Right lobe of liver (tissue), 6 donors: Measurements from ENCODE around the gene ENTR1. TPM values are rescaled to one million over a fixed set of nuclear protein-coding genes. Genes with fewer than 3 reads are reported as not detected.

Experiments
- ATAC-seq, 4 donors: fragments of 200-7000 bp; cut with Tn5 transposase; one replicate each; pipeline ENCODE4 v1.9.1; 2020; ENCODE audit warnings: mild to moderate bottlenecking in 4 of 4, moderate library complexity in 4 of 4
- DNase-seq, 3 donors: peaks; one replicate each; pipeline ENCODE4 v3.0.0-alpha.2; 2020
- H3K27ac ChIP-seq, 3 donors: fragments of 200-600 bp; one replicate each; pipeline ENCODE4 v1.8.0; 2022
- H3K27me3 ChIP-seq, 2 donors: fragments of 200-600 bp; one replicate each; pipeline ENCODE4 v1.8.0; 2022
- H3K36me3 ChIP-seq, 4 donors: fragments of 200-600 bp; sonication (generic) in 1 of 4; one replicate each; pipeline versions ENCODE4 v1.5.1 to v1.8.0; 2017 to 2022; ENCODE audit warnings: control low read depth in 1 of 4
- H3K4me1 ChIP-seq, 4 donors: fragments of 200-600 bp; sonication (generic) in 1 of 4; one replicate each; pipeline versions ENCODE4 v1.5.1 to v1.8.0; 2017 to 2022; ENCODE audit warnings: control low read depth in 1 of 4
- H3K4me3 ChIP-seq, 3 donors: fragments of 200-600 bp; one replicate each; pipeline ENCODE4 v1.8.0; 2022
- H3K9me3 ChIP-seq, 4 donors: fragments of 200-600 bp; sonication (generic) in 1 of 4; one replicate each; pipeline versions ENCODE4 v1.5.1 to v1.8.0; 2017 to 2022; ENCODE audit warnings: control low read depth in 1 of 4
- POLR2A ChIP-seq: fragments of 450-650 bp; IDR thresholded peaks from one replicate; pipeline ENCODE4 v1.6.1; 2017; ENCODE audit warnings: antibody characterized with exemption, mild to moderate bottlenecking
- WGBS: methylation state at CpG from one replicate; pipeline ENCODE4 v1.1.6; 2018; ENCODE audit warnings: low coverage, low lambda C conversion rate; ENCODE audit not compliant: insufficient coverage; ENCODE audit errors: missing lambda C conversion rate; 5-methylcytosine and 5-hydroxymethylcytosine counted together
- intact Hi-C, 2 donors: fragments of 100-400 bp; cut with DNase I; formaldehyde crosslinking; loops; one replicate each; pipeline versions ENCODE4 v1.11.2 to v1.14.1; 2022
- total RNA-seq, 6 experiments: library from RNA; depleted of rRNA in 2 of 6; stranded (reverse); fragments of >200 nt in 2 of 6; fragmentation: NEBNext Ultra II Directional in 3 of 6; extraction: Animal tissue kit (Norgen Biotek cat#: 25700) in 3 of 6; gene quantifications; one replicate each; pipeline versions ENCODE4 v1.1.0 to v1.2.4, GENCODE V29; 2016 to 2023
- TF ChIP-seq, protein P1 (sequence below), 4 donors: fragments of 200-600 bp in 3 of 4; fragments of 450-650 bp in 1 of 4; IDR thresholded peaks; one replicate each; pipeline versions ENCODE4 v1.5.1 to v1.8.0; 2016 to 2022; ENCODE audit warnings: antibody characterized with exemption in 4 of 4, mild to moderate bottlenecking in 2 of 4
- donor health status: DM: no; HTN: yes; CAD: no.
- donor health status: DM: no; HTN: no; CAD: no.
- donor health status: DM: no; HTN: no; CAD: no.
- donor health status: DM: no; HTN: yes; CAD: no.
- donor health status: DM: no; HTN: yes; CAD: no.

The ENTR1 gene
- total RNA-seq, 6 experiments from 2014 or later = 27.9 to 53.5 (median 35.4) TPM

- no peak for TF ChIP-seq POLR2A
- TF ChIP-seq, protein P1, sequence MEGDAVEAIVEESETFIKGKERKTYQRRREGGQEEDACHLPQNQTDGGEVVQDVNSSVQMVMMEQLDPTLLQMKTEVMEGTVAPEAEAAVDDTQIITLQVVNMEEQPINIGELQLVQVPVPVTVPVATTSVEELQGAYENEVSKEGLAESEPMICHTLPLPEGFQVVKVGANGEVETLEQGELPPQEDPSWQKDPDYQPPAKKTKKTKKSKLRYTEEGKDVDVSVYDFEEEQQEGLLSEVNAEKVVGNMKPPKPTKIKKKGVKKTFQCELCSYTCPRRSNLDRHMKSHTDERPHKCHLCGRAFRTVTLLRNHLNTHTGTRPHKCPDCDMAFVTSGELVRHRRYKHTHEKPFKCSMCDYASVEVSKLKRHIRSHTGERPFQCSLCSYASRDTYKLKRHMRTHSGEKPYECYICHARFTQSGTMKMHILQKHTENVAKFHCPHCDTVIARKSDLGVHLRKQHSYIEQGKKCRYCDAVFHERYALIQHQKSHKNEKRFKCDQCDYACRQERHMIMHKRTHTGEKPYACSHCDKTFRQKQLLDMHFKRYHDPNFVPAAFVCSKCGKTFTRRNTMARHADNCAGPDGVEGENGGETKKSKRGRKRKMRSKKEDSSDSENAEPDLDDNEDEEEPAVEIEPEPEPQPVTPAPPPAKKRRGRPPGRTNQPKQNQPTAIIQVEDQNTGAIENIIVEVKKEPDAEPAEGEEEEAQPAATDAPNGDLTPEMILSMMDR (IDR thresholded peaks at IDR 0.05) = no peak
- intact Hi-C loops = no loop called here
- no peaks in the 10 kb centered on the region for H3K9me3 ChIP-seq
- no peaks in the 10 kb centered on the region for H3K27me3 ChIP-seq
- peaks cover 33 to 93% (median 66%) of the 10 kb centered on the region in 4 donors for H3K36me3 ChIP-seq
- peak in 2 of 4 donors; percentile 14 to 23 for ATAC-seq
- H3K27ac ChIP-seq = no peak overlapping the region
- no peak for DNase-seq
- no peak overlapping the region for H3K4me3 ChIP-seq
- H3K4me1 ChIP-seq = no peaks in the 10 kb centered on the region
- 91% methylated on average over 21 of the region's 43 CpGs for WGBS
Observed at GRCh38 chr9:136455043-136456002, 44.9 kb upstream of the ENTR1 start.

DNA sequence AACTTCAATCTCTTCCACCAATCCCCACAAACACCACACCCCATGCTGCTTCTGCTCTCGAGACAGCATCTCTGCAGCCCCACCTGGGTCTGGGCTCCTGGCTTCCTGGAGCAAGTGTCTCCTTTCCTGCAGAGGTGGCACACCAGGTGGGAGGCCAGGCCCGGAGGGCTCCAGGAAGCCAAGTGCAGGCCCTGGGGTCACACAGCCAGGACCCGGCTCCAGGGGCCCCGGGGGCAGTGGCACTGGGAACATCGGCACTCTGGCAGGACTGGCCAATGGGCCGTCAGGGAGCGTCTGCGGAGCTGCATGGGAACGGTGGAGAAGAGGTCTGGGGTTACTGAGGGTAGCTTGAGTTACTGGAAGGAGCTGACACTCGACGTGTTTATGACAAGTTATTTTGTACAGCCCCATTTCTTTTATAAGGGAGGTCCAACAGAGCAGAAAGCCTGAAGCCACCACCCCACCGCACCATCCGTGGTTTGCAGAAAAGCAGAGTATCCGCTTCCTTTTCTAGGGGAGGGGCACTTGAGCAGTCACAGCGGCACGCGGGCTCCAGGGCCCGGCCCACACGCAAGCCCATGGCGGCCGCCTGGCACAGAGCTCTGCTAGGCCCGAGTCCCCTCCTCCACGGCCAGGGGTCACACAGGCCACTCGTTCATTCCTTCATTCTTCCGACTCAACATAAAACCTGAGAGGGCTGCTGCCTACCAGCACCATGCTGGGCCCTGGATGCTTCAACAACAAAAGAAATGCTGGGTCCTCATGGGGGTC, 43.8 kb upstream of the ENTR1 start:
- no peak for TF ChIP-seq POLR2A
- TF ChIP-seq, protein P1 (IDR thresholded peaks at IDR 0.05) = no peak
- intact Hi-C loops = no loop called here
- no peak overlapping the region for H3K4me3 ChIP-seq
- peaks cover 29 to 94% (median 65%) of the 10 kb centered on the region in 4 donors for H3K36me3 ChIP-seq
- ATAC-seq (peak in 2 of 4 donors; percentile 9 to 23), DNase-seq (no peak)
- H3K4me1 ChIP-seq = no peaks in the 10 kb centered on the region
- 64% methylated on average over 9 of the region's 25 CpGs for WGBS
- H3K9me3 ChIP-seq = no peaks in the 10 kb centered on the region
- no peaks in the 10 kb centered on the region for H3K27me3 ChIP-seq
- no peak overlapping the region for H3K27ac ChIP-seq

GRCh38 chr9:136453326-136453725, 42.9 kb upstream of the ENTR1 start:
- DNase-seq (no peak), ATAC-seq (no peak)
- Histone ChIP-seq H3K4me1 (no peaks in the 10 kb centered on the region), H3K36me3 (peaks cover 30 to 90% (median 65%) of the 10 kb centered on the region in 4 donors), H3K4me3 (no peak overlapping the region), H3K9me3 (no peaks in the 10 kb centered on the region), H3K27me3 (no peaks in the 10 kb centered on the region), H3K27ac (no peak overlapping the region)
- WGBS = 95% methylated on average over 9 of the region's 11 CpGs
- intact Hi-C loops = no loop called here
- TF ChIP-seq POLR2A = no peak
- TF ChIP-seq, protein P1 (IDR thresholded peaks at IDR 0.05) = no peak

GRCh38 chr9:136451221-136451877, 40.9 kb upstream of the ENTR1 start:
- Histone ChIP-seq H3K36me3 (peaks cover 24 to 89% (median 67%) of the 10 kb centered on the region in 4 donors), H3K4me1 (no peaks in the 10 kb centered on the region), H3K4me3 (no peak overlapping the region), H3K27ac (no peak overlapping the region), H3K27me3 (no peaks in the 10 kb centered on the region), H3K9me3 (no peaks in the 10 kb centered on the region)
- 82% methylated on average over 5 of the region's 26 CpGs for whole genome bisulfite sequencing
- DNase-seq (no peak), ATAC-seq (no peak)
- intact Hi-C loops = no loop called here
- TF ChIP-seq, protein P1 (IDR thresholded peaks at IDR 0.05) = no peak
- no peak for TF ChIP-seq POLR2A
